Mucosa of descending colon (tissue), 3 donors: ENCODE measurements around the gene PEX19. TPM values are rescaled to one million over a fixed set of nuclear protein-coding genes. Genes with fewer than 3 reads are reported as not detected.

Experiments
- ATAC-seq: fragments of 200-7000 bp; cut with Tn5 transposase; one replicate; pipeline ENCODE4 v1.9.1; 2020; ENCODE audit warnings: mild to moderate bottlenecking, moderate library complexity
- DNase-seq, 3 donors: peaks; one replicate each; pipeline ENCODE4 v3.0.0-alpha.2; 2020
- H3K36me3 ChIP-seq: fragments of 200-600 bp; one replicate; pipeline ENCODE4 v1.8.0; 2021; ENCODE audit warnings: low read depth, mild to moderate bottlenecking
- H3K4me1 ChIP-seq: fragments of 200-600 bp; one replicate; pipeline ENCODE4 v1.8.0; 2021; ENCODE audit warnings: low read depth, mild to moderate bottlenecking
- H3K4me3 ChIP-seq: fragments of 200-600 bp; one replicate; pipeline ENCODE4 v1.8.0; 2021; ENCODE audit warnings: mild to moderate bottlenecking
- H3K9me3 ChIP-seq: fragments of 200-600 bp; one replicate; pipeline ENCODE4 v1.8.0; 2021; ENCODE audit warnings: mild to moderate bottlenecking
- intact Hi-C, 2 donors: fragments of 100-400 bp; cut with DNase I in 1 of 2; cut with micrococcal nuclease in 1 of 2; formaldehyde crosslinking; loops; one replicate each; pipeline versions ENCODE4 v1.11.0 to v1.11.1; 2022; cut with DNase I, micrococcal nuclease
- long read RNA-seq, 2 donors: library from polyadenylated mRNA; unstranded; transcript quantifications; one replicate each; pipeline ENCODE4 v2.0.0, GENCODE V29; 2019 to 2021
- total RNA-seq, 3 donors: library from RNA; stranded (reverse); fragmentation: NEBNext Ultra II Directional in 2 of 3; extraction: Animal tissue kit (Norgen Biotek cat#: 25700) in 2 of 3; gene quantifications; one replicate each; pipeline versions ENCODE4 v1.2.1 to v1.2.4, GENCODE V29; 2021 to 2023
- TF ChIP-seq, protein P1 (sequence below): fragments of 200-600 bp; IDR thresholded peaks from one replicate; pipeline ENCODE4 v1.8.0; 2022; ENCODE audit warnings: antibody characterized with exemption, mild to moderate bottlenecking
- donor health status: DM: no; HTN: no; CAD: no; lungs with moderate emphysema.
- donor health status: DM: no; HTN: no; CAD: no.
- donor health status: DM: no; HTN: yes; CAD: no.

Gene PEX19, protein sequence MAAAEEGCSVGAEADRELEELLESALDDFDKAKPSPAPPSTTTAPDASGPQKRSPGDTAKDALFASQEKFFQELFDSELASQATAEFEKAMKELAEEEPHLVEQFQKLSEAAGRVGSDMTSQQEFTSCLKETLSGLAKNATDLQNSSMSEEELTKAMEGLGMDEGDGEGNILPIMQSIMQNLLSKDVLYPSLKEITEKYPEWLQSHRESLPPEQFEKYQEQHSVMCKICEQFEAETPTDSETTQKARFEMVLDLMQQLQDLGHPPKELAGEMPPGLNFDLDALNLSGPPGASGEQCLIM
- total RNA-seq = 10 to 100 TPM; 53.7 to 82.0 (median 76.3) TPM
- long read RNA-seq, donor 1, transcript PEX19-201 (8 exons, 3,661 nt) = major isoform, 32 of 60 reads
- long read RNA-seq, donor 1, transcript PEX19-205 (7 exons, 3,504 nt) = minor isoform, 19 of 60 reads
- long read RNA-seq, donor 1, partial matches to known transcripts = 3 of 60 reads
- long read RNA-seq, donor 1, other reads (novel, unspliced or antisense) = 6 of 60 reads
- long read RNA-seq, donor 2, transcript PEX19-201 (8 exons, 3,661 nt) = major isoform, 23 of 32 reads
- long read RNA-seq, donor 2, partial matches to known transcripts = 1 of 32 reads
- long read RNA-seq, donor 2, other reads (novel, unspliced or antisense) = 4 of 32 reads

DNA sequence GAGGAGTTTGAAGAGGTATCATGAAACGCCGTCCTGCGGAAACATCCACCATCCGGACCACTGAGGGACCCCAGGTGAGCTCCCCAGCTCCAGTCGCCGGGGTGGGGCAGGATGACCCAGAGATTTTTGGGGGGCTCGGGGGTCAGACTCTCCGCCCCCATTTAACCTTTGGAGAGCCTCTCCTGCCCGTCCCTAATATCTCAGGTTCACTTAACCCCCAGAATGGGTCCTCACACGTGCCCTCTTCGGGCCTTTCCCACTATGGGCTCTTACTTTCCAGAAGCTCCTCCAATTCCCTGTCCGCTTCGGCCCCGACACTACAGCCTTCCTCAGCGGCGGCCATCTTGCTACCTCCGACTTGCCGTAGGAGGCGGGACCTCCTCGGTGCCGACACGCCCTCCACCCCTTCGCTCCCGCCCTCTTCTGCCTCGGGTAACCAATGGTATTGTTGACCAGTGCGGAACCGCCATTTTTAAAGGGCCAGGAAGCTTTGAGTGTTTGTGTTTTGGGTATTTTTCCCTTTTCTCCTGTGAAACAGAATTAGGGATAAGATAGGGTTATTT, at the start of gene PEX19:
PEX19 (minus strand) TSS at position 352 of the 563 bp plus-strand sequence; CDS start at position 343, 9 bp downstream.
- H3K4me1 ChIP-seq = peaks cover 15% of the 10 kb centered on the region
- peak within 1 kb of the TSS; percentile 88 for H3K4me3 ChIP-seq
- ATAC-seq (peak; percentile 100), DNase-seq (peak; percentile 94 to 98 (median 95))
- TF ChIP-seq, protein P1, sequence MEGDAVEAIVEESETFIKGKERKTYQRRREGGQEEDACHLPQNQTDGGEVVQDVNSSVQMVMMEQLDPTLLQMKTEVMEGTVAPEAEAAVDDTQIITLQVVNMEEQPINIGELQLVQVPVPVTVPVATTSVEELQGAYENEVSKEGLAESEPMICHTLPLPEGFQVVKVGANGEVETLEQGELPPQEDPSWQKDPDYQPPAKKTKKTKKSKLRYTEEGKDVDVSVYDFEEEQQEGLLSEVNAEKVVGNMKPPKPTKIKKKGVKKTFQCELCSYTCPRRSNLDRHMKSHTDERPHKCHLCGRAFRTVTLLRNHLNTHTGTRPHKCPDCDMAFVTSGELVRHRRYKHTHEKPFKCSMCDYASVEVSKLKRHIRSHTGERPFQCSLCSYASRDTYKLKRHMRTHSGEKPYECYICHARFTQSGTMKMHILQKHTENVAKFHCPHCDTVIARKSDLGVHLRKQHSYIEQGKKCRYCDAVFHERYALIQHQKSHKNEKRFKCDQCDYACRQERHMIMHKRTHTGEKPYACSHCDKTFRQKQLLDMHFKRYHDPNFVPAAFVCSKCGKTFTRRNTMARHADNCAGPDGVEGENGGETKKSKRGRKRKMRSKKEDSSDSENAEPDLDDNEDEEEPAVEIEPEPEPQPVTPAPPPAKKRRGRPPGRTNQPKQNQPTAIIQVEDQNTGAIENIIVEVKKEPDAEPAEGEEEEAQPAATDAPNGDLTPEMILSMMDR = no peak
- intact Hi-C loops = no loop called here
- H3K9me3 ChIP-seq = no peaks in the 10 kb centered on the region
- H3K36me3 ChIP-seq = no peaks in the 10 kb centered on the region

DNA sequence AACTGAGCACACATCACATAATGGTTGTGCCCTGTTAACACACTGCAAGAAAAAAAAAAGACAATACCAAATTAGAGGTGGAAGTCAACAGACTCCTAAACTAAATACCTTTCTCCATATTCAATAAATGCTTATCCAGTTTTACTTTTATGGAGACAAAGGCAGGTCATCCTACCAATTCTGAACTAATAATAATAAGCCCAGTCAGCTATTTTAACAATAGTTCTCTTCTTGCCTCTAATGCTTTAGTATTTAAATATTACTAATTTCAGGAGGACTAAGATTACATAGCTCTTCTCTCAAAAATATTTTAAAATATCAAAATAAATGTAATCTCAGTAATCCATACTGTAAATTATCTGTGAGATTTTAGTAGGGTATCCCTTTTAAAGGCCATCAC, 47.6 kb upstream of the PEX19 start:
- Histone ChIP-seq H3K9me3 (no peaks in the 10 kb centered on the region), H3K4me3 (no peak overlapping the region), H3K36me3 (peaks cover 33% of the 10 kb centered on the region), H3K4me1 (no peaks in the 10 kb centered on the region)
- TF ChIP-seq, protein P1 = no peak
- intact Hi-C loops = no loop called here
- DNase-seq (no peak), ATAC-seq (no peak)

DNA sequence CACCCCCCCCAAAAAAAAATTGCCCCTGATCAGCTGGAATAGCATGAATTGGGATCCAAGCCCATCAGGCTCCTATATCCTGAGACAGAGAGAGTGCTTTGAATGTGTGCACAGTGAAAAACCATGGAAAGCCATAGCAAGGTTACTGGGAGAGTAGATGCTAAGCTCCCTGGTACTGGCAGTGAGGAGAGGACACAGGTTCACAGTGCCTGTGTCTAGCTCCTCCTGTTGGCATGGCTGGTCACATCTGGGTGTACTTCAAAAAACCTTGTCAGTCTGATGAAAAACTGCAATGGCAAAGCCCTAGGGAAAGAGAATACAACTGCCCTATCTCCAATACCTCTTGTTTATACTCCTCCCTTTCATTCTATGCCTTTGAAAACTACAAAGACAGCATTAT, 45.2 kb upstream of the PEX19 start:
- ATAC-seq = no peak
- peaks cover 36% of the 10 kb centered on the region for H3K36me3 ChIP-seq

DNA sequence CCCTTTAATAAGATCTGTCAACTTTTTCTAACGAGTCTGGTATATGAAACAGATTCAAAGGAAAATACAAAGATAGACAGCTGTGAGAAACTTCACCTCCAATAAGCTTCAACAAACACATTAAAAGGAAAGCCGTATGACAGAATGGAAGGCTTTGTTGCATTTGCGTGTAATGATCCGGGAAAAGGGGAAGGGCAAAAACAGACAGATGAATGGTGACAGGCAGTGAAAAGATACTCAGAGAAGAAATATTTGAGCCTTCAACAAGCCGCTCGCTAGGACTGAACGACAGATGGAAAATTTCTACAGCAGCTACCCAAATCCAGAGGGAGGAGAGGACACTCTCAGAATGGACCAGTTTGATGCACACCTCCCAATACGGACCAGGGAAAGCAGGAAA, 43.3 kb upstream of the PEX19 start:
- no peak for DNase-seq
- no peak for ATAC-seq
- no peaks in the 10 kb centered on the region for H3K9me3 ChIP-seq
- no peaks in the 10 kb centered on the region for H3K4me1 ChIP-seq
- no peak overlapping the region for H3K4me3 ChIP-seq
- peaks cover 33% of the 10 kb centered on the region for H3K36me3 ChIP-seq
- TF ChIP-seq, protein P1 = no peak
- intact Hi-C loops = no loop called here

More for the DNA sequence above, 45.2 kb upstream of the PEX19 start:
- no peaks in the 10 kb centered on the region for H3K9me3 ChIP-seq
- intact Hi-C loops = no loop called here
- no peak for DNase-seq
- H3K4me3 ChIP-seq = no peak overlapping the region
- H3K4me1 ChIP-seq = no peaks in the 10 kb centered on the region
- TF ChIP-seq, protein P1 = no peak

DNA sequence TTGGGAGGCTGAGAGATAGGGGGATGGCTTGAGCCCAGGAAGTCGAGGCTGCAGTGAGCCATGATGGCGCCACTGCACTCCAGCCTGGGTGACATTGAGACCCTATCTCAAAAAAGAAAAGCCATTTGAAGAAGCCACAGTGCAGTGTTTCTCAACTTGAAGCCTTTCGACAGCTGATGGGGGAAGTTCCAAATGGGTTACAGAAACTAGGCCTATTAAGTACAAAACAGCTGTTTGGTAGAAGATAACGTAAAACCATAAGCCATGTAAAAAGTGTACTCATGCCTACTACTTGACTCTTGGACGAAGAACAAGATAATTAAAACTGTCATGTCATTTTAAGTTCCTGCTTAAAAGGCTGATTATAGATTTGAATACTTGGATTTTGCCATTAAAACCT, 41.5 kb upstream of the PEX19 start:
- H3K9me3 ChIP-seq = no peaks in the 10 kb centered on the region
- no peaks in the 10 kb centered on the region for H3K4me1 ChIP-seq
- no peak for DNase-seq
- H3K36me3 ChIP-seq = peaks cover 19% of the 10 kb centered on the region
- H3K4me3 ChIP-seq = no peak overlapping the region
- ATAC-seq = no peak
- TF ChIP-seq, protein P1 = no peak
- intact Hi-C loops = no loop called here
